NCI-H526 treated with DMSO at 0.1 percent for 48 hours (cell line): ENCODE measurements around the gene CAMK4.

Experiments used
- DNase-seq: peaks from one replicate; lab custom pipeline; 2025; lab: John Stamatoyannopoulos, UW

Gene CAMK4

GRCh38 chr5:111493031-111493430 lies 268.8 kb downstream of the CAMK4 start:
- DNase-seq = no peak

- peak; percentile 14 for DNase-seq
Observed at GRCh38 chr5:111494355-111494999, 270.3 kb downstream of the CAMK4 start.

- DNase-seq = no peak
Observed at GRCh38 chr5:111495159-111495558, 271.0 kb downstream of the CAMK4 start.

GRCh38 chr5:111498346-111498745 lies 274.2 kb downstream of the CAMK4 start:
- no peak for DNase-seq

GRCh38 chr5:111502956-111503355 lies 278.8 kb downstream of the CAMK4 start:
- no peak for DNase-seq

- no peak for DNase-seq
Observed at GRCh38 chr5:111505096-111505495, 280.9 kb downstream of the CAMK4 start.

- no peak for DNase-seq
Observed at GRCh38 chr5:111507276-111507675, 283.1 kb downstream of the CAMK4 start.

GRCh38 chr5:111509119-111509518 lies 284.9 kb downstream of the CAMK4 start:
- peak; percentile 70 for DNase-seq

GRCh38 chr5:111511174-111511830 lies 287.1 kb downstream of the CAMK4 start:
- no peak for DNase-seq

- DNase-seq = peak; percentile 42
Observed at GRCh38 chr5:111511831-111512374, 287.7 kb downstream of the CAMK4 start.

GRCh38 chr5:111512375-111513130 lies 288.4 kb downstream of the CAMK4 start, which contains the start of gene STARD4:
TSS of gene STARD4 (minus strand) at chr5:111512535. CDS start at chr5:111507433, 5,102 bp downstream.
- DNase-seq = peak; percentile 85

GRCh38 chr5:111513131-111513520 lies 288.9 kb downstream of the CAMK4 start:
- DNase-seq = no peak

GRCh38 chr5:111514087-111514486 lies 289.9 kb downstream of the CAMK4 start:
- no peak for DNase-seq

GRCh38 chr5:111517853-111518501 lies 293.8 kb downstream of the CAMK4 start:
- no peak for DNase-seq

GRCh38 chr5:111518777-111519176 lies 294.6 kb downstream of the CAMK4 start:
- no peak for DNase-seq

GRCh38 chr5:111520908-111521307 lies 296.7 kb downstream of the CAMK4 start:
- DNase-seq = no peak

GRCh38 chr5:111528056-111528455 lies 303.9 kb downstream of the CAMK4 start:
- no peak for DNase-seq

- DNase-seq = no peak
Observed at GRCh38 chr5:111530298-111530740, 306.1 kb downstream of the CAMK4 start.

GRCh38 chr5:111532886-111533582 lies 308.9 kb downstream of the CAMK4 start:
- DNase-seq = no peak

GRCh38 chr5:111535879-111536549 lies 311.8 kb downstream of the CAMK4 start:
- DNase-seq = no peak
